Activated CD8-positive, alpha-beta memory T cell treated with anti-CD3 and anti-CD28 coated beads, Interleukin-2, amount 10 ng/mL, durations not matched to agents 7 days and 5 days (primary cell): ENCODE results near the gene UNC119B. TPM values are rescaled to one million over a fixed set of nuclear protein-coding genes. Genes with fewer than 3 reads are reported as not detected.
A peak's percentile ranks its signal among the peaks of the same experiment; 100 is the strongest.
"Not testable (repeated sequence)": the region's sequence is repeated elsewhere in the genome, so short reads cannot be mapped to it uniquely, and the experiment has no call there.

Source experiments
- ATAC-seq: fragments of 150-1000 bp; cut with Tn5 transposase; one replicate; pipeline ENCODE4 v1.10.0; 2021; ENCODE audit warnings: moderate library complexity
- CTCF ChIA-PET: fragments of 350-600 bp; sonication (Branson Sonifier 250); formaldehyde crosslinking; loops from one replicate; lab custom pipeline; 2021; ENCODE audit warnings: antibody characterized with exemption; lab: Charles Lee
- DNase-seq: peaks from one replicate; pipeline ENCODE4 v3.0.0-alpha.2; 2020
- H3K27ac Mint-ChIP-seq: one replicate; pipeline ENCODE4 v1.8.0; 2021; ENCODE audit warnings: mild to moderate bottlenecking, mixed read lengths
- H3K27me3 Mint-ChIP-seq: one replicate; pipeline ENCODE4 v1.8.0; 2021; ENCODE audit warnings: mixed read lengths
- H3K36me3 Mint-ChIP-seq: one replicate; pipeline ENCODE4 v1.8.0; 2021; ENCODE audit warnings: mild to moderate bottlenecking, mixed read lengths
- H3K4me1 Mint-ChIP-seq: one replicate; pipeline ENCODE4 v1.8.0; 2021; ENCODE audit warnings: mixed read lengths
- H3K4me3 Mint-ChIP-seq: one replicate; pipeline ENCODE4 v1.8.0; 2021; ENCODE audit warnings: mild to moderate bottlenecking, moderate library complexity, mixed read lengths
- H3K9me3 Mint-ChIP-seq: one replicate; pipeline ENCODE4 v1.8.0; 2022; ENCODE audit warnings: low read depth, mixed read lengths
- total RNA-seq, 2 experiments: library from RNA; stranded (reverse); gene quantifications; one replicate each; pipeline ENCODE4 v1.2.3, GENCODE V29; 2021

Gene UNC119B
- total RNA-seq, 2 experiments from 2014 or later: 15.9 to 22.9 TPM

DNA sequence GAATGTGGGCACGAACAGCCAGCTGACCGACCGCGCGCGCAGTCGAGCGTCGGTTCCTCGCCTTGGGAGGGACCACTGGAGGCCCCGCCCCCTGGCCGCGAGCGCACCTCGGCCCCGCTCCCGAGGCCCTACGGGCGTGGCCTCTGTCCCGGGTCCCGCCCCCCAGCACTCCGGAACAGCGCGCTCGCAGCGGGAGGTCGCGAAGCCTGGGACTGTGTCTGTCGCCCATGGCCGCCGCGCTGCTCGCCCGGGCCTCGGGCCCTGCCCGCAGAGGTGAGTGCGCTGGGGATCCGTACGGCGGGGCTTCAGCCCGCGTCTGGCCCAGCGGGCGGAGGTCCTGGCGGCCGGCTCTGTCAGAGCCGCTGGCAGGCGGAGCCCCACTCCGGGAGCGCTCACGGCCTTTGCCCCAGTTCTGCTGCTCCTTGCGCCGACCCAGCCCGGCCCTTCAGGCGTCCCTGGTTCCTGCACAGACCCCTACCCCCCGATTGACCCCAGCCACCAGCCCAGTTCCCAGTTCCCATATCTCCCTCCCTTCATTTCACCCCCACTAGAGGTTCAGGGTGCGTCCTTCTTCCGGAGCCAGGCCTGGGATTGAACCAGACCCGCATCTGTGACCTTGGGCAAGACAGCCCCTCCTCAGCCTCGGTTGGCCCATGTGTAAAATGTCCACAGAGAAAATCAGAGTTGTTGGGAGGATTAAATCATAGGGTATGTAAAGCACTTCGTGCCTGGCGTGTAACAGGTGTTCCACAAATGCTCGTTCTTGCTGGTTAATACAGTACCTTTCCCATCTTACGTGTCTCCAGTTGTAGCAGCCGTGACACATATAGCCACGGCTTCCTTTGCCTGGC lies 15.6 kb downstream of the UNC119B start, which contains the start of gene ACADS:
Gene ACADS (plus strand): TSS at position 168 of the 851 bp plus-strand sequence. CDS start 60 bp downstream, at position 228.
- CTCF ChIA-PET: interaction anchor here (0.9 to 1.5 kb wide), 5 partner anchors 11 to 246 kb away, joined by 3 to 4 read pairs (median 4); partner anchors contain the start of gene UNC119B
- H3K27me3 Mint-ChIP-seq: no peaks in the 10 kb centered on the region
- peaks cover 18% of the 10 kb centered on the region for H3K4me1 Mint-ChIP-seq
- DNase-seq: peak; percentile 93
- ATAC-seq: peak; percentile 100
- peak within 1 kb of the TSS; percentile 80 for H3K4me3 Mint-ChIP-seq
- H3K27ac Mint-ChIP-seq: peak within 1 kb of the TSS; percentile 64
- peaks cover 29% of the 10 kb centered on the region for H3K36me3 Mint-ChIP-seq
- H3K9me3 Mint-ChIP-seq: no peaks in the 10 kb centered on the region

DNA sequence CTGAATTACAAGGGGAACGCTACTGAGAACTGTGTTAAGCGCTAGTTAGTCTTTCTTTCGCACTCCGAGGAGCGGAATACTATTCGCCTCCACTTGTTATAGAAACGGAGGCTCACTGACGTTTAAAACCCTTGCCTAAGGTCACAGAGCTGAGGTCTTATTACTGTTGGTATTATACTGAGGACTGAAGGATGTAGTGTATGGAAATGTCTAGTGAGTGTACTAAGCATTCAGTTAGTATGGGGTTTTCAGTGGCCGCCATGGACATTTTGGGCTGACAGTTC lies 16.2 kb downstream of the UNC119B start:
- DNase-seq: no peak
- Mint-ChIP-seq H3K27me3 (no peaks in the 10 kb centered on the region), H3K4me1 (peaks cover 18% of the 10 kb centered on the region), H3K36me3 (peaks cover 24% of the 10 kb centered on the region), H3K27ac (no peak overlapping the region), H3K4me3 (peak overlapping the region; percentile 80), H3K9me3 (no peaks in the 10 kb centered on the region)
- CTCF ChIA-PET: no interaction called here
- ATAC-seq: no peak

DNA sequence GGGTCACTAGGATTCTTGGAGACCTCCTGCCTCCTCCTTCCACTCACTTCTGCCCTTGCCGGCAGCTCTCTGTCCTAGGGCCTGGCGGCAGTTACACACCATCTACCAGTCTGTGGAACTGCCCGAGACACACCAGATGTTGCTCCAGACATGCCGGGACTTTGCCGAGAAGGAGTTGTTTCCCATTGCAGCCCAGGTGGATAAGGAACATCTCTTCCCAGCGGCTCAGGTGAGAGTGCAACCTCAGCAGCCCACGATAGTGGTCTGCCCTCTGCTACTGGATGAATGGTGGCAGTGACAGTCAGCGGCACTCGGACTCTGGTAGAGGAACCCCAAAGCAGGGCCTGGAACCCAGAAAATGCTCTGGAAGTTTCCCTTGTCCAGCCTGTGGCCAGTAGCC lies 16.7 kb downstream of the UNC119B start:
- Mint-ChIP-seq H3K9me3 (no peaks in the 10 kb centered on the region), H3K4me3 (peak overlapping the region; percentile 80), H3K36me3 (peaks cover 26% of the 10 kb centered on the region), H3K27ac (no peak overlapping the region), H3K4me1 (peaks cover 18% of the 10 kb centered on the region), H3K27me3 (no peaks in the 10 kb centered on the region)
- CTCF ChIA-PET: no interaction called here
- ATAC-seq (no peak), DNase-seq (no peak)

DNA sequence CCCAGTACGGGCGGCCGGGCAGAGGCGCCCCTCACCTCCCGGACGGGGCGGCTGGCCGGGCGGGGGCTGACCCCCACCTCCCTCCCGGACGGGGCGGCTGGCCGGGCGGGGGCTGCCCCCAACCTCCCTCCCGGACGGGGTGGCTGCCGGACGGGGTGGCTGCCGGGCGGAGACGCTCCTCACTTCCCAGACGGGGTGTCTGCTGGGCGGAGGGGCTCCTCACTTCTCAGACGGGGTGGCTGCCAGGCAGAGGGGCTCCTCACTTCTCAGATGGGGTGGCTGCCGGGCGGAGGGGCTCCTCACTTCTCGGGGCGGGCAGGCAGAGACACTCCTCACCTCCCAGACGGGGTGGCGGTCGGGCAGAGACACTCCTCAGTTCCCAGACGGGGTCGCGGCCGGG lies 21.9 kb downstream of the UNC119B start:
- H3K27me3 Mint-ChIP-seq, H3K27ac Mint-ChIP-seq, H3K4me1 Mint-ChIP-seq, ATAC-seq, DNase-seq, H3K4me3 Mint-ChIP-seq, H3K9me3 Mint-ChIP-seq, CTCF ChIA-PET: not testable (repeated sequence)
- peaks cover 17% of the 10 kb centered on the region for H3K36me3 Mint-ChIP-seq

DNA sequence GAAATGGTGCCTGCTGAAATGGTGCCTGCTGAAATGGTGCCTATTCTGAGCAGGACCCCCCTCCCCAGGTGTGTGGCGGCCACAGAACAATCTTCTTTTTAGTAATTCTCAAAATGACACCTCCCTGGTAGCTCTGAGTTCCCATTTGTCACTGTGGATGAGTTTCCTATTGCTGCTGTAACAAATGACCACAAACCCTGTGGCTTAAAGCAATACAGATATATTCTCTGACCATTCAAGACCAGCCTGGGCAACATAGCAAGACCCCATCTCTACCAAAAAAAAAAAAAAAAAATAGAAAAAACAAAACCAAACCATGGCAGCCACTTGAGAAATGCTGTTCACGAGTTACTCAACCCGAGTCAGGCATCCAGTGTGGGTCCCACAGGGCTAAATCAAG lies 23.3 kb downstream of the UNC119B start:
- CTCF ChIA-PET: no interaction called here
- Mint-ChIP-seq H3K27me3 (no peaks in the 10 kb centered on the region), H3K4me1 (no peaks in the 10 kb centered on the region)

DNA sequence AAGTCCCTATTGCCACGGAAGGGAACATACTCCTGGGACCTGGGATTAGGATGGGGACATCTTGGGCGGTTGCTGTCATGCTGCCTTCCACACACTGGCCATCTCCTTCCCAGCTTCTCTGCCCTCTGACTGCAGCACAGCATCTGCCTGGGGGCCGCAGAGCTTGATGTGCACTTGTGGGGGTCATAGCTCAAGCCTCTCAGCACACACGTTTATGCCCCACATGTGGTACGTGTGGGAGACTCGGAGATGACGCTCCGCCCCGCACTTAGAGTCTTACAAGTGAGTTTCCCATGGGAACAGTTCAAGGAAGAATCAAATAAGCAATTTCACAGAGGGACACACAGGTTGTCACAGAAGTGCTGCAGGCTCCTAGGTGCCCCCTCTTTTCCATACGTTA lies 24.0 kb downstream of the UNC119B start:
- H3K27ac Mint-ChIP-seq: no peak overlapping the region
- H3K36me3 Mint-ChIP-seq: peaks cover 16% of the 10 kb centered on the region
- CTCF ChIA-PET: no interaction called here
- H3K4me3 Mint-ChIP-seq: no peak overlapping the region
- no peaks in the 10 kb centered on the region for H3K4me1 Mint-ChIP-seq
- H3K9me3 Mint-ChIP-seq: no peaks in the 10 kb centered on the region
- no peaks in the 10 kb centered on the region for H3K27me3 Mint-ChIP-seq
- ATAC-seq (no peak), DNase-seq (no peak)

More for the DNA sequence above, 23.3 kb downstream of the UNC119B start:
- DNase-seq: no peak
- Mint-ChIP-seq H3K4me3 (no peak overlapping the region), H3K27ac (no peak overlapping the region), H3K9me3 (no peaks in the 10 kb centered on the region), H3K36me3 (peaks cover 16% of the 10 kb centered on the region)
- ATAC-seq: no peak

DNA sequence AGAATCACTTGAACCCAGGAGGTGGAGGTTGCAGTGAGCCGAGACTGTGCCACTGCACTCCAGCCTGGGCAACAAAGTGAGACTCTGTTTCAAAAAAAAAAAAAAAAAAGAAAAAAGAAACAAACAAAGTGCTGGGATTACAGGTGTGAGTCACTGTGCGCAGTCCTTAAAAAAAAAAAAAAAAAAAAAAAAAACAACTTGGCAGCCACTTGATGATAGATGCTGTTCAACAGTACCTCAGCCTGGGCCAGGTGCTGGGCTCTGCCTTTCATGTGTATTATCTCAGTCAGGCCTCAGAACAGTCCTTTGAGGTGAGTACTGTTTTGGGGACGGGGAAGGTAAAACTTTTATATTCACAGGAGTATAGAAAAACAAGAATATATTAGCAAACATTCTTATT lies 24.9 kb downstream of the UNC119B start:
- ATAC-seq: no peak
- H3K36me3 Mint-ChIP-seq: peaks cover 9% of the 10 kb centered on the region
- no peak overlapping the region for H3K27ac Mint-ChIP-seq
- no peak for DNase-seq
- H3K4me1 Mint-ChIP-seq: no peaks in the 10 kb centered on the region
- CTCF ChIA-PET: no interaction called here
- H3K9me3 Mint-ChIP-seq: no peaks in the 10 kb centered on the region
- no peaks in the 10 kb centered on the region for H3K27me3 Mint-ChIP-seq
- H3K4me3 Mint-ChIP-seq: no peak overlapping the region

DNA sequence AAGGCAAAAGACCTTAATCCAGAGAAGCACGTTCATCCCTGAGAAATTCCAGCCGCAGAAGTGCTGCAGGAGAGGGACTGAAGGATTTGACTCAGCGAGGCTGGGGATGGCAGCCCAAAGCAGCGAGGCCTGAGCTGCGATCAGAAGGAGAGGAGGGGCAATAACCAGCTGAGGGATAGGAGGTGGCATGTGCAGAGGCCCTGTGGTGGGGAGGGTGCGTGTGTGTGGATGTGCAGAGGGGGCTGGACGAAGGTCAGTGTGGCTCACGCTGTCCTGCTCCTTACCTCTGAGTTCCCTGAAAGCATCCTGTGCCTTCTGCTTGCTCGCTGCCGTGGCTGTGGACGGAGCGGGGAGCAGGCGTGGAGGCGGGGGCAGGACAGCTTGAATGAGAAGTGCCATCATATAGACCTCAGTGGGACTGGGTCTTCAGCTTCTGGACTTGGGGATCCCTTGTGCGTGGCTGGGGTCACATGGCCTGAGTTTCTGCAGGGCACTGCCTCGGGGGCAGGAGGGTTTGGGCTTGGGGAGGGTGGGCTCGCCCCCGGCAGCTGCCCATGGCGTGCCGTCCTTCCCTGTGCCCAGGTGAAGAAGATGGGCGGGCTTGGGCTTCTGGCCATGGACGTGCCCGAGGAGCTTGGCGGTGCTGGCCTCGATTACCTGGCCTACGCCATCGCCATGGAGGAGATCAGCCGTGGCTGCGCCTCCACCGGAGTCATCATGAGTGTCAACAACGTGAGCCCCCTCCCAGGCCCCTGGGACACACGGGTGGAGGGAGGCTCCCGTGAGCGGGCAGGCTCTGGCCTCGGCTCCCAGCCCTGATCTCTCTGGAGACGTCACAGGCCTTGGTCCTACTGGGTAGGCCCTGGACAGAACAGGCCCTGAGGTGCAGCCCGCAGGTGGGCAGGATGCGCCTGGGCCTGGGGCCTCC lies 26.4 kb downstream of the UNC119B start:
- Mint-ChIP-seq H3K4me3 (no peak overlapping the region), H3K27ac (no peak overlapping the region), H3K4me1 (no peaks in the 10 kb centered on the region), H3K36me3 (peaks cover 4% of the 10 kb centered on the region), H3K9me3 (no peaks in the 10 kb centered on the region), H3K27me3 (no peaks in the 10 kb centered on the region)
- CTCF ChIA-PET: no interaction called here
- DNase-seq (no peak), ATAC-seq (no peak)

DNA sequence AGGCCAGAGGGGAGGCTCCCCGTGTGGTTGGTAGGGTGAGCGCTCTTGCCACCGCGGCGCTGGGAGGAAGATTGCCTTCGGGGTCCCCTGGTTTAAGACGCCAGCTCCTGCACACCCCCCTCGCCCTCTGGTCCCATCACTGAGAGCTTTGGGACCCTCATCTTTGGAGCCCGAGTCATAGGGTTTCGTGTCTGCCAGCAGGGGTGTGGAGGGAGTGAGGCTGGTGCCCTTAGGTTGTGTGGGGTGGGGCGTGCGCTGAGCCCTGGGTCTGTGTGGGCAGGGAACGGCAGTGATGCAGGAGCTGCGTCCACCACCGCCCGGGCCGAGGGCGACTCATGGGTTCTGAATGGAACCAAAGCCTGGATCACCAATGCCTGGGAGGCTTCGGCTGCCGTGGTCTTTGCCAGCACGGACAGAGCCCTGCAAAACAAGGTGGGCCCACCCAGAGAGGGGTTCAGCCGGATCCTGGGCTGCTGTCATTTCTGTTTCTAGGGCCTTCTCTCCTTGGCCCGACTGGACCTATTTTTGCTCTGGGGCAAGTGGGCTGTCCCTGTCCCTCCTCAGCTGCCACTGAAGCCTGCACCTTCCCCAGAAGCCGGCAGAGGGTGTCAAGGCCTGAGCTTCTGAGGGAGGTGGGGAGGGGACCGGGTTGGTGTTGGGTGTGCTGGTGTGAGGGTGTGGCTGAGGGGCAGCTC lies 27.4 kb downstream of the UNC119B start:
- no peak overlapping the region for H3K4me3 Mint-ChIP-seq
- no peaks in the 10 kb centered on the region for H3K27me3 Mint-ChIP-seq
- H3K36me3 Mint-ChIP-seq: peaks cover 2% of the 10 kb centered on the region
- H3K9me3 Mint-ChIP-seq: no peaks in the 10 kb centered on the region
- no peak for ATAC-seq
- H3K4me1 Mint-ChIP-seq: no peaks in the 10 kb centered on the region
- DNase-seq: no peak
- CTCF ChIA-PET: no interaction called here
- H3K27ac Mint-ChIP-seq: no peak overlapping the region

DNA sequence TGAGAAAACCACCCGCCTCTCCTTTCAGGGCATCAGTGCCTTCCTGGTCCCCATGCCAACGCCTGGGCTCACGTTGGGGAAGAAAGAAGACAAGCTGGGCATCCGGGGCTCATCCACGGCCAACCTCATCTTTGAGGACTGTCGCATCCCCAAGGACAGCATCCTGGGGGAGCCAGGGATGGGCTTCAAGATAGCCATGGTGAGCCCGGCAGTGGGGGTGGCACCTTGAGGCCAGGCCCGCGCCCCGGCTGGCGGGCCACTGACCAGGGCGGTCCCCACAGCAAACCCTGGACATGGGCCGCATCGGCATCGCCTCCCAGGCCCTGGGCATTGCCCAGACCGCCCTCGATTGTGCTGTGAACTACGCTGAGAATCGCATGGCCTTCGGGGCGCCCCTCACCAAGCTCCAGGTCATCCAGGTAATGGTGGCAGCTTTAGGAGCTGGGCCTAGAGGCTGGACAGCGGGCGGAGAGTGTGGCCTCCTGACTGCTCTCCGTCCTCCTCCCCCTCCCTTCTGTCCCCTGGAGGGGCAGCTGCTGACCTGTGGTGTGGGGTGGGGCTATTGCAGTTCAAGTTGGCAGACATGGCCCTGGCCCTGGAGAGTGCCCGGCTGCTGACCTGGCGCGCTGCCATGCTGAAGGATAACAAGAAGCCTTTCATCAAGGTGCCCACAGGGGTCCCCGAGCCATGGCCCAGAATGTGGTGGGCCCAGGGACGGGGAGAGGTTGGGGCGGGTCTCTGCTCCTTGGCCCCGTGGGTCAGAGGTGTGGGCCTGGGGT lies 28.2 kb downstream of the UNC119B start:
- ATAC-seq (no peak), DNase-seq (no peak)
- no peak overlapping the region for H3K4me3 Mint-ChIP-seq
- peaks cover 2% of the 10 kb centered on the region for H3K36me3 Mint-ChIP-seq
- no peak overlapping the region for H3K27ac Mint-ChIP-seq
- CTCF ChIA-PET: no interaction called here
- no peaks in the 10 kb centered on the region for H3K9me3 Mint-ChIP-seq
- no peaks in the 10 kb centered on the region for H3K27me3 Mint-ChIP-seq
- H3K4me1 Mint-ChIP-seq: no peaks in the 10 kb centered on the region

DNA sequence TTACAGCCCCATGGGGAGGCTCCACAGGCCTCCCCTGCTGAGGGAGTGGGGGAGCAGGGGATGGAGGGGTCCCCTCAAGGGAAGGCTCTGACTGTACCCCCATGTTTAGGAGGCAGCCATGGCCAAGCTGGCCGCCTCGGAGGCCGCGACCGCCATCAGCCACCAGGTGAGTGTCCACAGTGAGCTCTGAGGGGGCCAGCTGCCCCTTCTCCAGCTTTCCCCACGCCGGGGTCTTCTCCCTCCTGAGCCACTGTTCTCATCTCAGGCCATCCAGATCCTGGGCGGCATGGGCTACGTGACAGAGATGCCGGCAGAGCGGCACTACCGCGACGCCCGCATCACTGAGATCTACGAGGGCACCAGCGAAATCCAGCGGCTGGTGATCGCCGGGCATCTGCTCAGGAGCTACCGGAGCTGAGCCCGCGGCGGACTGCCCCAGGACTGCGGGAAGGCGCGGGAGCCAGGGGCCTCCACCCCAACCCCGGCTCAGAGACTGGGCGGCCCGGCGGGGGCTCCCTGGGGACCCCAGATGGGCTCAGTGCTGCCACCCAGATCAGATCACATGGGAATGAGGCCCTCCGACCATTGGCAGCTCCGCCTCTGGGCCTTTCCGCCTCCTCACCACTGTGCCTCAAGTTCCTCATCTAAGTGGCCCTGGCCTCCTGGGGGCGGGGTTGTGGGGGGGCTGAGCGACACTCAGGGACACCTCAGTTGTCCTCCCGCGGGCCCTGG lies 28.9 kb downstream of the UNC119B start:
- Mint-ChIP-seq H3K27me3 (no peaks in the 10 kb centered on the region), H3K4me3 (no peak overlapping the region), H3K9me3 (no peaks in the 10 kb centered on the region), H3K36me3 (no peaks in the 10 kb centered on the region), H3K27ac (no peak overlapping the region), H3K4me1 (no peaks in the 10 kb centered on the region)
- CTCF ChIA-PET: no interaction called here
- DNase-seq (no peak), ATAC-seq (no peak)

DNA sequence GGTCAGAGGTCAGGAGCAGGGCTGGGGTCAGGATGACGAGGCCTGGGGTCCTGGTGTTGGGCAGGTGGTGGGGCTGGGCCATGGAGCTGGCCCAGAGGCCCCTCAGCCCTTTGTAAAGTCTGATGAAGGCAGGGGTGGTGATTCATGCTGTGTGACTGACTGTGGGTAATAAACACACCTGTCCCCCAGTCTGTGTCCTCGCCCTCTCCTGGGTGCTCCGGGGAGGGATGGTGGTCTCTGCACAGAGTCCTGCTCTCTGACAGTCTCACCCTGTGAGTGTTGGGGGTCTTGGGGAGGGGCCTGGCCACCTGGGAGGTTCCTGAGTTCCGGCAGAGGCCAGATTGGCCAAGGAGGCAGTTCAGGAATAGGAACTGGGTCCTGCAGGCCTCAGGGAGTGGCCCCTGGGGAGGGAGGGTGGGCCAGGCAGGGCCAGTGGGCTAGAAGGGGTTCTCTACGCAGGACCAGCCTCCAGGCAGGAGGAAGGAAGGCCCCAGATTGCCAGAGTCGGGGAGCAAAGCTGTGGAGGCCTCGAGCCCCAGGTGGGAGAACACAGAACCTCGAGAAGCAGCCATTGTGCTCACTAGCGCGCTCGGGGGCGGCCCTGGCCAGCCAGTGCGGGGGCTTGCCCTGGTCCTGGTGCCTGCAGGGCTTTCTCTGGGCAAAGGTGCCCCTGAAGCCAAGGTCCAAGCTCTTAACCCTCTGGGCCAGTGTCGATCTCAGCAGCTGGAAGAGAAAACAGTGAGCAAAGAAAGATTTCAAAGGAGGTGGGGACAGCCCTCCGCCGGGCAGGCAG lies 29.8 kb downstream of the UNC119B start:
- no peaks in the 10 kb centered on the region for H3K4me1 Mint-ChIP-seq
- H3K4me3 Mint-ChIP-seq: no peak overlapping the region
- H3K27me3 Mint-ChIP-seq: no peaks in the 10 kb centered on the region
- ATAC-seq (no peak), DNase-seq (no peak)
- CTCF ChIA-PET: no interaction called here
- H3K9me3 Mint-ChIP-seq: no peaks in the 10 kb centered on the region
- H3K36me3 Mint-ChIP-seq: no peaks in the 10 kb centered on the region
- no peak overlapping the region for H3K27ac Mint-ChIP-seq
